Upper lobe of left lung (tissue), 6 donors: ENCODE data around the gene AKR7A2. TPM values are rescaled to one million over a fixed set of nuclear protein-coding genes. Genes with fewer than 3 reads are reported as not detected.

Experiments used
- ATAC-seq, 2 donors: fragments of 200-7000 bp; cut with Tn5 transposase; one replicate each; pipeline ENCODE4 v1.9.1; 2022; ENCODE audit warnings: mild to moderate bottlenecking in 2 of 2, moderate library complexity in 2 of 2; ENCODE audit not compliant: low FRiP score in 2 of 2
- DNase-seq, 2 donors: peaks; one replicate each; pipeline ENCODE4 v3.0.0-alpha.2; 2019 to 2020
- H3K27ac ChIP-seq, 4 donors: fragments of 200-600 bp; sonication (generic); one replicate each; pipeline ENCODE4 v1.5.1; 2016 to 2019
- H3K27me3 ChIP-seq, 4 donors: fragments of 200-600 bp; sonication (generic); one replicate each; pipeline ENCODE4 v1.5.1; 2017 to 2019
- H3K36me3 ChIP-seq, 4 donors: fragments of 200-600 bp; sonication (generic); one replicate each; pipeline ENCODE4 v1.5.1; 2016 to 2019
- H3K4me1 ChIP-seq, 4 donors: fragments of 200-600 bp; sonication (generic); one replicate each; pipeline ENCODE4 v1.5.1; 2018 to 2019
- H3K4me3 ChIP-seq, 4 donors: fragments of 200-600 bp; sonication (generic); one replicate each; pipeline ENCODE4 v1.5.1; 2017 to 2019; ENCODE audit warnings: mild to moderate bottlenecking in 2 of 4, moderate library complexity in 1 of 4
- H3K9me3 ChIP-seq, 4 donors: fragments of 200-600 bp; sonication (generic); one replicate each; pipeline ENCODE4 v1.5.1; 2018 to 2019
- CTCF ChIP-seq, 6 experiments: fragments of 450-650 bp in 4 of 6; fragments of 200-600 bp in 2 of 6; sonication (generic) in 2 of 6; IDR thresholded peaks; one replicate each; pipeline ENCODE4 v1.5.1; 2016 to 2019; ENCODE audit warnings: antibody characterized with exemption in 6 of 6
- EP300 ChIP-seq, 4 donors: sonication (generic); formaldehyde crosslinking; IDR thresholded peaks; one replicate each; pipeline ENCODE4 v1.5.1; 2017; ENCODE audit warnings: antibody characterized with exemption in 4 of 4, control low read depth in 2 of 4
- POLR2A ChIP-seq, 4 donors: fragments of 450-650 bp; IDR thresholded peaks; one replicate each; pipeline ENCODE4 v1.5.1; 2016 to 2017; ENCODE audit warnings: antibody characterized with exemption in 4 of 4, mild to moderate bottlenecking in 2 of 4
- POLR2AphosphoS5 ChIP-seq, 2 donors: sonication (generic); formaldehyde crosslinking; IDR thresholded peaks; one replicate each; pipeline ENCODE4 v1.5.1; 2017; ENCODE audit warnings: antibody characterized with exemption in 2 of 2
- WGBS, 2 donors: methylation state at CpG; one replicate each; pipeline ENCODE4 v1.1.5; 2017 to 2018; 5-methylcytosine and 5-hydroxymethylcytosine counted together
- total RNA-seq, 6 donors: library from RNA; depleted of rRNA in 4 of 6; stranded (reverse); fragments of >200 nt in 4 of 6; gene quantifications; one replicate each; pipeline versions ENCODE4 v1.1.0 to v1.2.1, GENCODE V29; 2016 to 2021
- donor health status: DM: no; HTN: no; CAD: no; lungs with moderate emphysema.
- donor health status: DM: no; HTN: yes; CAD: no; lungs with severe emphysema.

AKR7A2 gene
- total RNA-seq, 6 donors from 2014 or later, result 25.2 to 66.3 (median 47.6) TPM

GRCh38 chr1:19325958-19326747 is 14.2 kb upstream of the AKR7A2 start:
- no peak for DNase-seq
- WGBS, 2 donors, result 86 to 87% methylated on average over 22 to 31 of the region's 32 CpGs
- Histone ChIP-seq H3K9me3 (no peaks in the 10 kb centered on the region), H3K4me1 (no peaks in the 10 kb centered on the region), H3K36me3 (peaks cover 10 to 77% (median 61%) of the 10 kb centered on the region in 4 donors), H3K27me3 (no peaks in the 10 kb centered on the region), H3K4me3 (no peak overlapping the region), H3K27ac (no peak overlapping the region)
- no peak for ATAC-seq
- TF ChIP-seq EP300 (IDR thresholded peaks at IDR 0.05), result no peak
- TF ChIP-seq POLR2AphosphoS5 (IDR thresholded peaks at IDR 0.05), result no peak
- no peak for TF ChIP-seq POLR2A (IDR thresholded peaks at IDR 0.05)
- TF ChIP-seq CTCF (IDR thresholded peaks at IDR 0.05), result no peak

- Histone ChIP-seq H3K9me3 (no peaks in the 10 kb centered on the region), H3K36me3 (peaks cover 10 to 77% (median 59%) of the 10 kb centered on the region in 4 donors), H3K4me1 (no peaks in the 10 kb centered on the region), H3K4me3 (no peak overlapping the region), H3K27ac (no peak overlapping the region), H3K27me3 (no peaks in the 10 kb centered on the region)
- DNase-seq (no peak), ATAC-seq (no peak)
- TF ChIP-seq POLR2AphosphoS5 (IDR thresholded peaks at IDR 0.05) (no peak), POLR2A (IDR thresholded peaks at IDR 0.05) (no peak), EP300 (IDR thresholded peaks at IDR 0.05) (no peak), CTCF (IDR thresholded peaks at IDR 0.05) (no peak)
- WGBS, 2 donors, result 76 to 81% methylated on average over 5 to 19 of the region's 19 CpGs
These were observed 13.5 kb upstream of the AKR7A2 start for GRCh38 chr1:19325368-19325957.

- TF ChIP-seq EP300 (IDR thresholded peaks at IDR 0.05), result no peak
- no peak for TF ChIP-seq CTCF (IDR thresholded peaks at IDR 0.05)
- no peak for TF ChIP-seq POLR2A (IDR thresholded peaks at IDR 0.05)
- TF ChIP-seq POLR2AphosphoS5 (IDR thresholded peaks at IDR 0.05), result no peak
- no peaks in the 10 kb centered on the region for H3K9me3 ChIP-seq
These were observed 12.7 kb upstream of the AKR7A2 start for GRCh38 chr1:19324665-19324990.

GRCh38 chr1:19323987-19324664 is 12.2 kb upstream of the AKR7A2 start:
- WGBS, 2 donors, result 86 to 88% methylated on average over 12 to 23 of the region's 23 CpGs
- ATAC-seq (no peak), DNase-seq (no peak)
- peaks cover 10 to 70% (median 56%) of the 10 kb centered on the region in 4 donors for H3K36me3 ChIP-seq
- no peak overlapping the region for H3K27ac ChIP-seq
- no peaks in the 10 kb centered on the region for H3K4me1 ChIP-seq
- no peaks in the 10 kb centered on the region for H3K9me3 ChIP-seq
- TF ChIP-seq POLR2AphosphoS5 (IDR thresholded peaks at IDR 0.05) (no peak), CTCF (IDR thresholded peaks at IDR 0.05) (no peak), POLR2A (IDR thresholded peaks at IDR 0.05) (no peak), EP300 (IDR thresholded peaks at IDR 0.05) (no peak)
- H3K4me3 ChIP-seq, result no peak overlapping the region
- H3K27me3 ChIP-seq, result no peaks in the 10 kb centered on the region

More at GRCh38 chr1:19324665-19324990, 12.7 kb upstream of the AKR7A2 start:
- Histone ChIP-seq H3K27me3 (no peaks in the 10 kb centered on the region), H3K27ac (no peak overlapping the region), H3K4me1 (no peaks in the 10 kb centered on the region), H3K36me3 (peaks cover 10 to 73% (median 60%) of the 10 kb centered on the region in 4 donors), H3K4me3 (no peak overlapping the region)
- ATAC-seq (no peak), DNase-seq (no peak)
- 94 to 100% methylated on average over 4 to 8 of the region's 9 CpGs for WGBS, 2 donors
